B cell (primary cell): Measurements from ENCODE around the gene ACAP2.

ENCODE experiments used
- EZH2 ChIP-seq: IDR thresholded peaks from 2 replicates; pipeline ENCODE4 v1.6.1; 2012; ENCODE audit warnings: borderline replicate concordance, low read depth, mild to moderate bottlenecking, moderate library complexity, low read length; ENCODE audit not compliant: insufficient read depth, poor library complexity, severe bottlenecking
- TF ChIP-seq, protein P1 (sequence below): fragments of 200-600 bp; IDR thresholded peaks from one replicate; pipeline ENCODE4 v1.8.0; 2022; ENCODE audit warnings: antibody characterized with exemption, mild to moderate bottlenecking

DNA sequence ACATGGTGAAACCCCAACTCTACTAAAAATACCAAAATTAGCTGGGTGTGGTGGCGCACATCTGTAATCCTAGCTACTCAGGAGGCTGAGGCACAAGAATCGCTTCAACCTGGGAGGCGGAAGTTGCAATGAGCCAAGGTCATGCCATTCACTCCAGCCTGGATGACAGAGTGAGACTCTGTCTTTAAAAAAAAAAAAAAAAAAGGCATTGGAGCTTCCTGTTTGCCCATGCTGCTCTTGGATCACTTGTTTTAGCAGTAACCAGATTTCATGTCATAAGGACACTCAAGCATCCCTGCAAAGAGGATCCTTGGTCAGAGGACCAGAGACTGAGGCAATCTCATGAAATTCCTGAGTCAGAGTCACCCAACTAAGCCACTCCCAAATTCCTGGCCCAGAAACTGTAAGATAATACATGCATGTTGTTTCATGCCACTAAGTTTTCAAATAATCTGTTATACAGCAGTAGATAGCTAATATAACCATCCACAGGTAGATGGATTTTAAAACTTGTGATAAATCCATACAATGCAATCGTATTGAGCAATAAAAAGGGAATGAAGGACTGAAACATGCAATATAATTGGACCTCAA is 89.8 kb downstream of the ACAP2 start:
- TF ChIP-seq, protein P1, sequence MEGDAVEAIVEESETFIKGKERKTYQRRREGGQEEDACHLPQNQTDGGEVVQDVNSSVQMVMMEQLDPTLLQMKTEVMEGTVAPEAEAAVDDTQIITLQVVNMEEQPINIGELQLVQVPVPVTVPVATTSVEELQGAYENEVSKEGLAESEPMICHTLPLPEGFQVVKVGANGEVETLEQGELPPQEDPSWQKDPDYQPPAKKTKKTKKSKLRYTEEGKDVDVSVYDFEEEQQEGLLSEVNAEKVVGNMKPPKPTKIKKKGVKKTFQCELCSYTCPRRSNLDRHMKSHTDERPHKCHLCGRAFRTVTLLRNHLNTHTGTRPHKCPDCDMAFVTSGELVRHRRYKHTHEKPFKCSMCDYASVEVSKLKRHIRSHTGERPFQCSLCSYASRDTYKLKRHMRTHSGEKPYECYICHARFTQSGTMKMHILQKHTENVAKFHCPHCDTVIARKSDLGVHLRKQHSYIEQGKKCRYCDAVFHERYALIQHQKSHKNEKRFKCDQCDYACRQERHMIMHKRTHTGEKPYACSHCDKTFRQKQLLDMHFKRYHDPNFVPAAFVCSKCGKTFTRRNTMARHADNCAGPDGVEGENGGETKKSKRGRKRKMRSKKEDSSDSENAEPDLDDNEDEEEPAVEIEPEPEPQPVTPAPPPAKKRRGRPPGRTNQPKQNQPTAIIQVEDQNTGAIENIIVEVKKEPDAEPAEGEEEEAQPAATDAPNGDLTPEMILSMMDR = no peak
- TF ChIP-seq EZH2 = no peak
